NB4 (cell line): ENCODE measurements around the gene RNF157.

Experiments used
- CTCF ChIP-seq: IDR thresholded peaks from one replicate; pipeline ENCODE4 v1.5.1; 2012; ENCODE audit warnings: low read depth, low read length
- MYC ChIP-seq: IDR thresholded peaks from 2 replicates; pipeline ENCODE4 v1.6.1; 2011; ENCODE audit warnings: low read depth, low read length
- POLR2A ChIP-seq: IDR thresholded peaks from 2 replicates; pipeline ENCODE4 v1.6.1; 2011; ENCODE audit warnings: mild to moderate bottlenecking; ENCODE audit not compliant: insufficient read length; ENCODE audit errors: extremely low read depth

GRCh38 chr17:76208120-76208519 is 32.2 kb downstream of the RNF157 start:
- TF ChIP-seq POLR2A (no peak), CTCF (no peak), MYC (no peak)
